IMR-90 (cell line): ENCODE measurements around the gene ADCY2. TPM values are rescaled to one million over a fixed set of nuclear protein-coding genes. Genes with fewer than 3 reads are reported as not detected.

Experiments
- ATAC-seq: fragments of 200-7000 bp; cut with Tn5 transposase; 2 replicates; pipeline ENCODE4 v1.9.1; 2020; ENCODE audit warnings: low read depth, mild to moderate bottlenecking, moderate library complexity
- BruUV-seq: library from RNA; stranded (reverse); fragments of 400-500 nt; replicated peaks from 2 replicates; lab custom pipeline; 2021; lab: Mats Ljungman, UMichigan
- CTCF ChIA-PET: fragments of 300-600 bp; formaldehyde crosslinking; extraction: SDS; loops from one replicate; lab custom pipeline; 2021; ENCODE audit warnings: antibody characterized with exemption; lab: Yijun Ruan, JAX
- POLR2A ChIA-PET: fragments of 300-600 bp; sonication (Branson Sonifier 250); formaldehyde crosslinking; loops from one replicate; lab custom pipeline; 2022; ENCODE audit warnings: antibody characterized with exemption; ENCODE audit not compliant: unreplicated experiment; lab: Charles Lee
- DNase-seq: peaks from one replicate; pipeline ENCODE4 v3.0.0; 2013
- H2AFZ ChIP-seq: replicated peaks from 2 replicates; pipeline ENCODE3; 2013; ENCODE audit warnings: low read length, mild to moderate bottlenecking; ENCODE audit not compliant: poor library complexity
- H2AK5ac ChIP-seq: 2 replicates; pipeline ENCODE4 v1.6.1; 2013; ENCODE audit warnings: low read depth, low read length, inconsistent platforms
- H2AK9ac ChIP-seq: replicated peaks from 2 replicates; pipeline ENCODE3; 2013; ENCODE audit warnings: mild to moderate bottlenecking, low read depth, low read length, moderate library complexity; ENCODE audit not compliant: poor library complexity
- H2BK120ac ChIP-seq: 2 replicates; pipeline ENCODE4 v1.6.1; 2013; ENCODE audit warnings: low read depth, low read length, inconsistent platforms
- H2BK15ac ChIP-seq: 3 replicates; pipeline ENCODE4 v1.6.1; 2013; ENCODE audit warnings: low read depth, low read length, inconsistent platforms
- H2BK20ac ChIP-seq: 2 replicates; pipeline ENCODE4 v1.6.1; 2013; ENCODE audit warnings: low read depth, mild to moderate bottlenecking, inconsistent platforms, low read length, moderate library complexity
- H2BK5ac ChIP-seq: 2 replicates; pipeline ENCODE4 v1.6.1; 2013; ENCODE audit warnings: mild to moderate bottlenecking, low read depth, low read length, inconsistent platforms; ENCODE audit not compliant: poor library complexity, severe bottlenecking
- H3K14ac ChIP-seq: replicated peaks from 2 replicates; pipeline ENCODE4 v1.6.1; 2013; ENCODE audit warnings: low read depth, low read length, inconsistent platforms
- H3K18ac ChIP-seq: 2 replicates; pipeline ENCODE4 v1.6.1; 2013; ENCODE audit warnings: low read depth, low read length, control low read depth
- H3K23ac ChIP-seq: 2 replicates; pipeline ENCODE4 v1.6.1; 2013; ENCODE audit warnings: low read depth, low read length, inconsistent platforms
- H3K27ac ChIP-seq: 2 replicates; pipeline ENCODE4 v1.5.1; 2013; ENCODE audit warnings: mild to moderate bottlenecking, control low read depth, low read length; ENCODE audit not compliant: insufficient read depth
- H3K27me3 ChIP-seq: 2 replicates; pipeline ENCODE4 v1.6.1; 2013; ENCODE audit warnings: low read length; ENCODE audit not compliant: control insufficient read depth, insufficient read depth
- H3K36me3 ChIP-seq: 2 replicates; pipeline ENCODE4 v1.6.1; 2013; ENCODE audit warnings: low read length, mixed read lengths; ENCODE audit not compliant: control insufficient read depth, insufficient read depth
- H3K4ac ChIP-seq: 2 replicates; pipeline ENCODE4 v1.6.1; 2013; ENCODE audit warnings: low read depth, low read length, inconsistent platforms
- H3K4me1 ChIP-seq: 2 replicates; pipeline ENCODE4 v1.6.1; 2013; ENCODE audit warnings: low read length, mixed read lengths; ENCODE audit not compliant: control insufficient read depth, insufficient read depth
- H3K4me2 ChIP-seq: 2 replicates; pipeline ENCODE4 v1.6.1; 2013; ENCODE audit warnings: low read depth, mild to moderate bottlenecking, control low read depth, low read length, moderate library complexity
- H3K4me3 ChIP-seq: 2 replicates; pipeline ENCODE4 v1.5.1; 2013; ENCODE audit warnings: low read depth, mild to moderate bottlenecking, control low read depth, low read length, moderate library complexity; ENCODE audit not compliant: insufficient read depth
- H3K56ac ChIP-seq: 2 replicates; pipeline ENCODE4 v1.6.1; 2013; ENCODE audit warnings: low read length, inconsistent platforms; ENCODE audit not compliant: insufficient read depth; ENCODE audit errors: extremely low read depth
- H3K79me1 ChIP-seq, 2 experiments: 2 replicates each; pipeline ENCODE4 v1.6.1; 2013; ENCODE audit warnings: low read length in 2 of 2, inconsistent platforms in 1 of 2, low read depth in 1 of 2
- H3K9ac ChIP-seq: 2 replicates; pipeline ENCODE4 v1.6.1; 2013; ENCODE audit warnings: low read depth, low read length, control low read depth
- H3K9me1 ChIP-seq: 2 replicates; pipeline ENCODE4 v1.6.1; 2013; ENCODE audit warnings: low read length, inconsistent platforms; ENCODE audit not compliant: insufficient read depth
- H3K9me3 ChIP-seq: 2 replicates; pipeline ENCODE4 v1.6.1; 2013; ENCODE audit warnings: low read length; ENCODE audit not compliant: control insufficient read depth, insufficient read depth
- H4K20me1 ChIP-seq: 2 replicates; pipeline ENCODE4 v1.6.1; 2013; ENCODE audit warnings: low read length, inconsistent platforms; ENCODE audit not compliant: insufficient read depth
- H4K5ac ChIP-seq: 2 replicates; pipeline ENCODE4 v1.6.1; 2013; ENCODE audit warnings: mild to moderate bottlenecking, low read depth, low read length, control low read depth
- H4K8ac ChIP-seq, 2 experiments: 2 replicates each; pipeline ENCODE4 v1.6.1; 2013; ENCODE audit warnings: low read depth in 2 of 2, low read length in 2 of 2, control low read depth in 1 of 2, inconsistent platforms in 1 of 2
- H4K91ac ChIP-seq: 2 replicates; pipeline ENCODE4 v1.6.1; 2013; ENCODE audit warnings: low read depth, low read length, inconsistent platforms; ENCODE audit not compliant: insufficient read depth
- BHLHE40 ChIP-seq: fragments of 150-350 bp; IDR thresholded peaks from 2 replicates; pipeline ENCODE4 v1.6.1; 2016; ENCODE audit warnings: mild to moderate bottlenecking, low read depth, low read length
- CEBPB ChIP-seq: IDR thresholded peaks from 2 replicates; pipeline ENCODE4 v1.6.1; 2012; ENCODE audit warnings: low read depth, low read length, improper control_type of control experiment
- MAFK ChIP-seq: IDR thresholded peaks from 2 replicates; pipeline ENCODE4 v1.6.1; 2012; ENCODE audit warnings: low read depth, low read length, improper control_type of control experiment
- MAZ ChIP-seq: IDR thresholded peaks from 2 replicates; pipeline ENCODE4 v1.6.1; 2012; ENCODE audit warnings: low read depth, mild to moderate bottlenecking, low read length, improper control_type of control experiment, moderate library complexity, borderline replicate concordance
- MXI1 ChIP-seq: IDR thresholded peaks from 2 replicates; pipeline ENCODE4 v1.6.1; 2012; ENCODE audit warnings: low read depth, mild to moderate bottlenecking, low read length, moderate library complexity, borderline replicate concordance
- RFX5 ChIP-seq: IDR thresholded peaks from 2 replicates; pipeline ENCODE4 v1.8.0; 2012; ENCODE audit warnings: low read depth, mild to moderate bottlenecking, low read length, moderate library complexity
- SMC3 ChIP-seq: fragments of 150-350 bp; IDR thresholded peaks from 2 replicates; pipeline ENCODE4 v1.6.1; 2016; ENCODE audit warnings: low read depth, mild to moderate bottlenecking, antibody characterized with exemption, low read length, moderate library complexity
- USF2 ChIP-seq: fragments of 150-350 bp; IDR thresholded peaks from 2 replicates; pipeline ENCODE4 v1.6.1; 2017; ENCODE audit warnings: mild to moderate bottlenecking, antibody characterized with exemption, low read length, low read depth
- WGBS, 2 experiments: methylation state at CpG; one replicate each; pipeline versions ENCODE4 v1.1.5 to v1.1.7; 2013; ENCODE audit warnings: missing lambda C conversion rate in 2 of 2; ENCODE audit not compliant: insufficient read length in 1 of 2; ENCODE audit errors: extremely low coverage in 2 of 2; 5-methylcytosine and 5-hydroxymethylcytosine counted together
- dilution Hi-C: fragments of 300-500 bp; cut with HindIII; formaldehyde crosslinking; loops from one replicate; pipeline ENCODE4 v1.14.3; 2018; ENCODE audit warnings: low sequenced_read_pairs; ENCODE audit not compliant: unreplicated experiment
- in situ Hi-C: fragments of 300-500 bp; cut with MboI; formaldehyde crosslinking; loops from 3 replicates; pipeline ENCODE4 v1.14.3; 2019; ENCODE audit warnings: low sequenced_read_pairs, inconsistent platforms, mixed read lengths
- intact Hi-C: fragments of 100-400 bp; cut with micrococcal nuclease; formaldehyde crosslinking; loops from 2 replicates; pipeline ENCODE4 v1.10.0; 2022
- polyA plus RNA-seq, 3 experiments: library from polyadenylated mRNA; depleted of rRNA; stranded (reverse); fragments of >200 nt; gene quantifications; 2 replicates each; pipeline ENCODE4 v1.2.3, GENCODE V29; 2012; ENCODE audit warnings: low replicate concordance in 1 of 3
- total RNA-seq: library from RNA; depleted of rRNA; stranded (reverse); fragments of >200 nt; gene quantifications from 2 replicates; pipeline ENCODE4 v1.2.3, GENCODE V29; 2012
- TF ChIP-seq, protein P1 (sequence below): conservative IDR thresholded peaks from 2 replicates; pipeline ENCODE4 v1.5.1; 2012; ENCODE audit warnings: mild to moderate bottlenecking, low read depth, low read length, improper control_type of control experiment

Gene ADCY2
- total and polyA plus RNA-seq, 2 of the 4 experiments (the other 2 are of a cell fraction), result not detected

DNA sequence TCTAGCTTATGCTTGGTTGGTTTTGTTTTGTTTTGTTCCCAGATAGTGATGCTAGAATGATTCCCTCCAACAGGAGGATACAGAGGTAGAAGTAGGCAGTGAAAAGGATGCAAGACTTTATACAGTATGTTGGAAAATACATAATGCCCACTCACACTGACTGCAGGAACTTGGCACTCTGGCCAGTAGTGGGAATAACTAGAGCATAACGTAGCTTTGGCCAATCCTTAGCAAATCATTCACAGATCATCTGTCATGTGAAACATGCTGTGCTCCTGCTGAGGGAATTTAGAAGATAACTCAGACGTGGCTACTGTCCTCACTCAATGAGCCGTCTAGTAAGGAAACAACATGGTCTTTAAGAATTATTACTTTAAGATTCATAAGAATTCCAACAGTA is 441.5 kb downstream of the ADCY2 start:
- Histone ChIP-seq H3K9me3 (no peaks in the 10 kb centered on the region), H3K4me3 (no peak overlapping the region), H2AK5ac (no peak overlapping the region), H2BK5ac (no peak overlapping the region), H3K9ac (no peak overlapping the region), H2BK20ac (no peak overlapping the region), H3K14ac (no peak overlapping the region), H3K27me3 (no peaks in the 10 kb centered on the region), H4K8ac (no peak overlapping the region), H3K4me2 (no peak overlapping the region), H3K27ac (no peak overlapping the region), H4K91ac (no peak overlapping the region), H3K4ac (no peak overlapping the region), H2BK120ac (no peak overlapping the region), H3K36me3 (no peaks in the 10 kb centered on the region), H3K56ac (no peak overlapping the region), H2AK9ac (no peak overlapping the region), H3K4me1 (no peaks in the 10 kb centered on the region), H3K79me1 (no peaks in the 10 kb centered on the region), H2AFZ (no peak overlapping the region), H3K9me1 (no peaks in the 10 kb centered on the region), H4K20me1 (no peaks in the 10 kb centered on the region), H4K5ac (no peak overlapping the region), H2BK15ac (no peak overlapping the region), H3K18ac (no peak overlapping the region), H3K23ac (no peak overlapping the region)
- TF ChIP-seq MAZ (no peak), RFX5 (no peak), CEBPB (no peak), MAFK (no peak), USF2 (no peak), MXI1 (no peak), SMC3 (no peak), BHLHE40 (no peak)
- TF ChIP-seq, protein P1, sequence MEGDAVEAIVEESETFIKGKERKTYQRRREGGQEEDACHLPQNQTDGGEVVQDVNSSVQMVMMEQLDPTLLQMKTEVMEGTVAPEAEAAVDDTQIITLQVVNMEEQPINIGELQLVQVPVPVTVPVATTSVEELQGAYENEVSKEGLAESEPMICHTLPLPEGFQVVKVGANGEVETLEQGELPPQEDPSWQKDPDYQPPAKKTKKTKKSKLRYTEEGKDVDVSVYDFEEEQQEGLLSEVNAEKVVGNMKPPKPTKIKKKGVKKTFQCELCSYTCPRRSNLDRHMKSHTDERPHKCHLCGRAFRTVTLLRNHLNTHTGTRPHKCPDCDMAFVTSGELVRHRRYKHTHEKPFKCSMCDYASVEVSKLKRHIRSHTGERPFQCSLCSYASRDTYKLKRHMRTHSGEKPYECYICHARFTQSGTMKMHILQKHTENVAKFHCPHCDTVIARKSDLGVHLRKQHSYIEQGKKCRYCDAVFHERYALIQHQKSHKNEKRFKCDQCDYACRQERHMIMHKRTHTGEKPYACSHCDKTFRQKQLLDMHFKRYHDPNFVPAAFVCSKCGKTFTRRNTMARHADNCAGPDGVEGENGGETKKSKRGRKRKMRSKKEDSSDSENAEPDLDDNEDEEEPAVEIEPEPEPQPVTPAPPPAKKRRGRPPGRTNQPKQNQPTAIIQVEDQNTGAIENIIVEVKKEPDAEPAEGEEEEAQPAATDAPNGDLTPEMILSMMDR, result no peak
- dilution Hi-C loops (no loop called here), intact Hi-C loops (no loop called here), in situ Hi-C loops (no loop called here)
- ATAC-seq (no peak), DNase-seq (no peak)
- no TSS peak for BruUV-seq
- ChIA-PET POLR2A (no interaction called here), CTCF (no interaction called here)
- no CpG with 5 or more reads among the region's 3 CpGs for WGBS, 2 experiments
